A172 (cell line): ENCODE measurements around the gene FARP1. TPM values are rescaled to one million over a fixed set of nuclear protein-coding genes. Genes with fewer than 3 reads are reported as not detected.

Source experiments
- DNase-seq: peaks from one replicate; pipeline ENCODE4 v3.0.0-alpha.2; 2015; ENCODE audit warnings: low spot score
- total RNA-seq: library from RNA; depleted of rRNA; stranded (reverse); fragments of >200 nt; shearing (Covaris generic); gene quantifications from 2 replicates; pipeline ENCODE4 v1.2.3, GENCODE V29; 2014

FARP1 gene
- total RNA-seq, 1 experiment from 2014 or later, result 18.2 TPM

DNA sequence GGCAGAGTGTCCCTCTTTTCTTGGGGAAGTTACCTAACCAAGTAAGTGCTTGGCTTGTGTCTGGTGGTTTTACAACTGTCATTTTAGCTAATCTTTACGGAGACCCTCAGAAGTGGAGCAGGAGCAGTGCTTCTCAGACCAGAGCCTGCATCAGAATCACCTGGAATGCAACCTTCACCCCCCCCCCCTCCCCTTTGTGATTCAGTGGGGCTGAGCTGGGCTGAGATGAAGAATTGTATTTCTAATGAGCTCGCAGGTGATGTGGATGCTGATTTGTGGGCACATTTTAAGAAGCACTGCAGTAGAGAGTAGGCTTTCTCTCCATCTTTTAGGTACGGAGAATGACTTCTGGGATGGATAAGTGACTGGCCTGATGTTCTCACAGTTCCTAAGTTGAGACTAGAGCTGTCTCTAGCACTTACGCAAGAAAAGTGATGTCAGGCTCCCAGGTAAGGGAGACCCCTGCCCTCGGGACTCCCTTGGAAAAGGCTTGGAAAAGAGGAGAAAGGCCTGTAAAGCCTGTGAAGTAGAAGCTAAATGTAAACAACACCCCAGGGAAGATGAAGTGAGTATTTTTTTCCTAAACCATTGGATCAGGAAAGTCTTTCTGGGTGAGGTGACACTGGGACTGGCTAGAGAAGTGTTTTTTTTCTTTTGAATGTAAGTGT is 57.5 kb downstream of the FARP1 start:
- no peak for DNase-seq

GRCh38 chr13:98201189-98201588 is 58.3 kb downstream of the FARP1 start:
- DNase-seq, result no peak

GRCh38 chr13:98201984-98202383 is 59.1 kb downstream of the FARP1 start:
- DNase-seq, result no peak

GRCh38 chr13:98203646-98204326 is 60.9 kb downstream of the FARP1 start:
- DNase-seq, result no peak

GRCh38 chr13:98204546-98204945 is 61.7 kb downstream of the FARP1 start:
- DNase-seq, result no peak

DNA sequence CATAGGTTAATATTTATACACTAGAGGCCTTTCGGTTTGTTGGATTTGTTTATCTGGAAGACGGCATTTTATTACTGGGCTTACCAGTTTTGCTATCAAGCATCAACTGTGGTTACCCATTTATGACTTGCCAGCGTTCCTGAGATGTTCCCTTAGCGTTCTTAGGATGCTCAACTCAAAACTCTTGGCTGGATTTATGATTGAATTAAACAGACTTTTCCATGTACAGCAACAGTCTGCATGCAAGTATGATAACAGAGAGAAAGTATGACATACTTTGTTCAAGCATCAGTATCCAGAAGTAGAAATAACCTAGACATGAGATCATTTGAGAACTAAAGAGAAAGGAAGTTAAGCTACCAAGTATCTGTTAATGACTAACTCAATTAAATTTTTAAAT is 64.1 kb downstream of the FARP1 start:
- DNase-seq, result peak; percentile 53

DNA sequence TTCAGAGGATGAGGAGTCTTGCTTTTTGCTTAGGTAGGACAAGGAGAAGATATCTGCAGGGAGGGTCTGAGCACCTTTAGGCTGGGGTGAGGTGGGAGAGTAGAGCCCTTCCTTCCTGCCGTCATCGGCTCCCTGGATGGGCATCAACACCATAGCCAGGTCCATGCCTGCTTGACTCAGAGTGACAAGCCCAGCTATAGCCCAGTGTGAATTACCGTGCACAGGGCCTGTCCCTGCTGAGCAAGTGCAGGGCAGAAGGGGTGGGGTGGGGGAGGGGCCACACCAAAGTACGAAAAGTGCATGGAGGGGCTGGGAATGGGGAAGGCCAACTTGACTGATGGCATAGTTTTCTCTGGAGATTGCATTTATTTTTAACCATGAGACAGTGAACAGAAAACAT is 64.5 kb downstream of the FARP1 start:
- peak; percentile 39 for DNase-seq

GRCh38 chr13:98208606-98209005 is 65.7 kb downstream of the FARP1 start:
- no peak for DNase-seq

DNA sequence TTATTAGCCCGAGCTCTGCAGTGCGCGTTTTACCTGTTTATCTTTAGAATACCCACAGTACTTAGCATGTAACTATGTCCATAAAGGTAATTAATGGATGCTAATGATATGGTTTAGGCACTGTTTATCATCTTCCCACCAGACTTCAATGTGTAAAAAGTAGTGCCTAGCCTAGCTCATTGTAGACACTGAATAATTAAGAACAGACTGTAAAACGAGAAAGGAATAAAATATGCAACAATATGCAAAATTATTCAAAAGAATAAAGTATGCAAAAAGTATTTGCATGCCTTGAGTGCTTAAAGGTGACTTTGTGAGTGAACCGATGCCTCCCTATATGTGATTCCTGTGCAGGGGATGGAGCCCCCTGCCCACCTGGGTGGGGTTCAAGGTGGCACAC is 69.9 kb downstream of the FARP1 start:
- DNase-seq, result no peak

GRCh38 chr13:98213354-98213753 is 70.5 kb downstream of the FARP1 start:
- no peak for DNase-seq

DNA sequence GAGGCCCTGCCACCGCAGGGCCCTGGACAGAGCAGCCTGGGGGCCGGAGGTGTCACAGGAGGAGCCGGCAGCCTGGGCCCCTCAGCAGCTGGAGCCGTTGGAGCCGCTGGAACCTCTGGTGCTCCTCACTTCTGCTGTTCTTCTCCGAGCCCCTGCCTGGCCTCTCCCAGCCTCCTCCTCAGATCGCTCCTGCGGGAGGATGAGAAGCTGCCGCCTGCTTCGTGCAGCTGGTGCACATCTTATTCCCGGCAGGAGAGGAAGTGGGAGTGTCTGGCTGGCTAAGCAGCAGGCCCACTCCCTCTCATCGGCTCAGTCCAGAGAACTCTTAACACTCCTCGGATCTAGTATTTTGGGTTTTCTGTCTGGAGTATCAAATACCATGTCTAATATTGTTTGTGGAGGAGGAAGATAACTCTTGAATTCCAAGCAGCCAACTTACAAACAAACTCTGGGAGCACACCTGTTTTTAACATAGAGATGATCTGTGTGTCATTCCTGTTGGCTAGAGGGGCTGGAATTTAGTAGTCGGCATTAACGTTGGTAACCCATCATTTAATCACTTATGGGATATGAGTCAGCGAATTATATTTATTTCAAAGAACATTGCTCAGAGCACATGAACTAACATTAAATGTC is 71.2 kb downstream of the FARP1 start:
- DNase-seq, result peak; percentile 59

GRCh38 chr13:98214707-98215106 is 71.8 kb downstream of the FARP1 start:
- DNase-seq, result no peak

DNA sequence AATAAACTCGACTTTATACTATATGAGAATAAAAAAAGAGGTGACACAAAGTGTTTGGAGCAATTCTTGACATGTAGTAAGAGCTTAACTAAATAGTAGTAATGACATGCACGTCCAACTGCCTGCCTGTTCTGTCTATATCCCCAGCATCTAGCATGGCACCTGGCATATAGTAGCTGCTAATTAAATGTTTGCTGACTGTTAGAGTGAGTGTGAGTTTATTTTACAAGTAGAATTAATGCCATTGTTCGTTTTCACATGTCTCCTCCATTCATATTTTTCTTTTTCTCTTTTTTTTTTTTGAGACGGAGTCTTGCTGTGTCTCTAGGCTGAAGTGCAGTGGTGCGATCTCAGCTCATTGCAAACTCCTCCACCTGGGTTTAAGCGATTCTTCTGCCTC is 72.6 kb downstream of the FARP1 start:
- no peak for DNase-seq

- DNase-seq, result peak; percentile 92
These were observed 73.3 kb downstream of the FARP1 start for GRCh38 chr13:98216135-98216565.

- no peak for DNase-seq
These were observed 73.9 kb downstream of the FARP1 start for GRCh38 chr13:98216711-98217285.

- DNase-seq, result no peak
These were observed 74.7 kb downstream of the FARP1 start for GRCh38 chr13:98217597-98217996.

DNA sequence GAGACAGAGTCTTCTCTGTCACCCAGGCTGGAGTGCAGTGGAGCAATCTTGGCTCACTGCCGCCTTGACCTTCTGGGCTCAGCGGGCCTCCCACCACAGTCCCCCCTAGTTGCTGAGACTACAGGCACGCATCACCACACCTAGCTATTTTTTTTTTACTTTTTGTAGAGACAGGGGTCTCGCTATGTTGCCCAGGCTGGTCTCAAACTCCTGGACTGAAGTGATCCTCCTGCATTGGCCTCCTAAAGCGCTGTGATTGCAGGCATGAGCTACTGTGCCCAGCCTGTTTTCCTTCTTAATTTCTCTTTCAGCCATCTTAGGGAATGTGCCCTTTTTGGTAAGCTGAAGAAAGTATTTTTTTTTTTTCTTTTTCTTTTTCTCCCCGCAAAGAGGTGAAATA is 76.8 kb downstream of the FARP1 start:
- DNase-seq, result no peak

- no peak for DNase-seq
These were observed 77.4 kb downstream of the FARP1 start for GRCh38 chr13:98220271-98220791.

GRCh38 chr13:98221234-98221633 is 78.3 kb downstream of the FARP1 start:
- DNase-seq, result no peak

DNA sequence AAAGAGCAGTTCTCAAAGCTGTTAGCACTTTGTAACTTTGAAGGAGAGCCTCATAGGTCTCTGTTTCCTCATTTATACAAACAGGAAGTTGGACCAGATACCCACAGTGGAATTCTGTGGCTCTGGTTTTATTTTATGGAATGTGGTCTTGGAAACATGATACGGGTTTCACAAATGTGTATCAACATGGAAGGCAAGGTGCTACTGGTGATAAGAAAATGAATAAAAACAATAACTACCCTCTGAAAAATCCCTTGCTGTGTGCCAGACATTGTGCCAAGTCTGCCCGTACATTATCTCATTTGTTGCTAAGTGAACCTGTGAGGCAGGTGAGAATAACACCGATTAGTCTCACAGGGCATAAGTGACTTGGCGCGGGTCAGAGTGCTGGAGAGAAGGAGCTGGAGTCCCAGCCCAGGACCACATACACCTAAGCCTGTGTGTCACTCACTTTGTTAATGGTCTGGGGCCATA is 79.2 kb downstream of the FARP1 start:
- DNase-seq, result peak; percentile 20

DNA sequence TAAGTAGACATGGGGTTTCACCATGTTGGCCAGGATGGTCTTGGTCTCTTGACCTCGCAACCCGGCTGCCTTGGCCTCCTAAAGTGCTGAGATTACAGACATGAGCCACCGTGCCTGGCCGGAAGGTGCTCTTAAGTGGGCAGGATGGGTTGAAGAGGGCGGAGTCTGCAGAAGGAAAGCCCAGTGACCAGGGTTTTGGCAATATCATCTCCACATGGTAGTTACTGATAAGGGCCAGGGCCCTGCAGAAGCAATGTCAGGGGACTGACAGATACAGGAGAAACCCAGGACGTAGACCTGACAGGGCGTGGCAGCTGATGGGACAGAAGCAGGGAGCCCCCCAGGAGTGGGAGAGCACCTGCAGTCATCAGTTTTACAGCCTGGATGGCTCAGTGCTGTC is 79.9 kb downstream of the FARP1 start:
- no peak for DNase-seq

GRCh38 chr13:98223741-98224140 is 80.8 kb downstream of the FARP1 start:
- DNase-seq, result no peak
